Osteocyte (in vitro differentiated cells): ENCODE measurements around the gene ZAR1L. TPM values are rescaled to one million over a fixed set of nuclear protein-coding genes. Genes with fewer than 3 reads are reported as not detected.

Experiments
- DNase-seq: peaks from one replicate; pipeline ENCODE4 v3.0.0; 2021; ENCODE audit warnings: mixed read lengths; ENCODE audit not compliant: unreplicated experiment; ENCODE audit errors: extremely low spot score
- H3K27ac Mint-ChIP-seq: one replicate; pipeline ENCODE4 v1.8.0; 2021; ENCODE audit warnings: mild to moderate bottlenecking, mixed read lengths; ENCODE audit not compliant: unreplicated experiment
- H3K27me3 Mint-ChIP-seq: one replicate; pipeline ENCODE4 v1.8.0; 2021; ENCODE audit warnings: mixed read lengths; ENCODE audit not compliant: unreplicated experiment
- H3K36me3 Mint-ChIP-seq: one replicate; pipeline ENCODE4 v1.8.0; 2021; ENCODE audit warnings: mixed read lengths; ENCODE audit not compliant: unreplicated experiment
- H3K4me1 Mint-ChIP-seq: one replicate; pipeline ENCODE4 v1.8.0; 2021; ENCODE audit warnings: mixed read lengths; ENCODE audit not compliant: unreplicated experiment
- H3K4me3 Mint-ChIP-seq: one replicate; pipeline ENCODE4 v1.8.0; 2021; ENCODE audit warnings: mild to moderate bottlenecking, moderate library complexity, mixed read lengths; ENCODE audit not compliant: unreplicated experiment
- H3K9me3 Mint-ChIP-seq: one replicate; pipeline ENCODE4 v1.8.0; 2021; ENCODE audit warnings: mixed read lengths; ENCODE audit not compliant: unreplicated experiment
- CTCF ChIP-seq: fragments of 200-600 bp; sonication (generic); IDR thresholded peaks from 2 replicates; pipeline ENCODE4 v1.5.0; 2021; ENCODE audit warnings: antibody characterized with exemption, mild to moderate bottlenecking, moderate library complexity
- total RNA-seq: library from RNA; stranded (reverse); gene quantifications from 2 replicates; pipeline ENCODE4 v1.2.1, GENCODE V29; 2021

The ZAR1L gene
- total RNA-seq, 1 donor from 2014 or later = not detected

GRCh38 chr13:32340914-32341313 is 25.8 kb upstream of the ZAR1L start:
- no peak overlapping the region for H3K4me3 Mint-ChIP-seq
- H3K9me3 Mint-ChIP-seq = peaks cover 7% of the 10 kb centered on the region
- no peaks in the 10 kb centered on the region for H3K4me1 Mint-ChIP-seq
- no peak overlapping the region for H3K27ac Mint-ChIP-seq
- DNase-seq = no peak
- no peaks in the 10 kb centered on the region for H3K27me3 Mint-ChIP-seq
- H3K36me3 Mint-ChIP-seq = peaks cover 11% of the 10 kb centered on the region
- no peak for TF ChIP-seq CTCF

GRCh38 chr13:32334671-32335070 is 19.5 kb upstream of the ZAR1L start:
- no peaks in the 10 kb centered on the region for H3K9me3 Mint-ChIP-seq
- no peak for TF ChIP-seq CTCF
- H3K27ac Mint-ChIP-seq = no peak overlapping the region
- no peak overlapping the region for H3K4me3 Mint-ChIP-seq
- no peaks in the 10 kb centered on the region for H3K27me3 Mint-ChIP-seq
- no peak for DNase-seq
- peaks cover 5% of the 10 kb centered on the region for H3K4me1 Mint-ChIP-seq
- H3K36me3 Mint-ChIP-seq = peaks cover 11% of the 10 kb centered on the region

- Mint-ChIP-seq H3K4me3 (no peak overlapping the region), H3K9me3 (no peaks in the 10 kb centered on the region), H3K27ac (no peak overlapping the region), H3K4me1 (peaks cover 5% of the 10 kb centered on the region), H3K27me3 (no peaks in the 10 kb centered on the region), H3K36me3 (peaks cover 2% of the 10 kb centered on the region)
- DNase-seq = no peak
- TF ChIP-seq CTCF = no peak
These were observed 15.3 kb upstream of the ZAR1L start for GRCh38 chr13:32330441-32330840.

- peaks cover 12% of the 10 kb centered on the region for H3K4me1 Mint-ChIP-seq
- H3K36me3 Mint-ChIP-seq = no peaks in the 10 kb centered on the region
- no peaks in the 10 kb centered on the region for H3K9me3 Mint-ChIP-seq
- peak overlapping the region; percentile 86 for H3K27ac Mint-ChIP-seq
- no peak overlapping the region for H3K4me3 Mint-ChIP-seq
- no peak for TF ChIP-seq CTCF
- no peak for DNase-seq
- no peaks in the 10 kb centered on the region for H3K27me3 Mint-ChIP-seq
These were observed 8.7 kb upstream of the ZAR1L start for GRCh38 chr13:32323912-32324311.

- H3K9me3 Mint-ChIP-seq = no peaks in the 10 kb centered on the region
- no peak for TF ChIP-seq CTCF
- no peaks in the 10 kb centered on the region for H3K36me3 Mint-ChIP-seq
- no peaks in the 10 kb centered on the region for H3K27me3 Mint-ChIP-seq
- peaks cover 12% of the 10 kb centered on the region for H3K4me1 Mint-ChIP-seq
- H3K27ac Mint-ChIP-seq = no peak overlapping the region
- no peak for DNase-seq
- H3K4me3 Mint-ChIP-seq = no peak overlapping the region
These were observed 5.4 kb upstream of the ZAR1L start for GRCh38 chr13:32320528-32320927.
